NCI-H2227 (cell line): ENCODE results near the gene BRS3.
A peak's percentile ranks its signal among the peaks of the same experiment; 100 is the strongest.
"Not testable (repeated sequence)": the region's sequence is repeated elsewhere in the genome, so short reads cannot be mapped to it uniquely, and the experiment has no call there.

Source experiments
- DNase-seq: peaks from one replicate; lab custom pipeline; 2025; ENCODE audit not compliant: unreplicated experiment; lab: John Stamatoyannopoulos, UW

The BRS3 gene

DNA sequence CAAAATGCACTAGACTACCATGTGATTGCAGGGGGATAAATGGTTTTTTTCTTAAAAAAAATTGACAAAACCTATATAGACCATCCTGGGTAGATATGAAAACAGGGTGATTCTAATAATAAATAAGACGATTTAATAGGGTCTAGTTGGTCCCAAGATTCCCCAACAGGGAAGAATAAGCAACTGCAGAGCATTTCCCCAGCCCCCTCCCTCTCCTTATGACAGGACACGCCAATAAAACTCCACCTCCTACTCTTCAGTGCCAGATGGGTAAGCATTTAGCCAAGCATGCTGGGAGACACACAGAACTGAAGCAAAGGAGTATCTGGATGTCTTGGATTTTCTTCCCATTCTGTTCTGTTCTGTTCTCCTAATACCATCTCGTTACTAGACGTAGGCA, at the start of gene BRS3:
TSS of gene BRS3 (plus strand) at position 301 of the 400 bp plus-strand sequence. CDS start 168 bp downstream, outside the sequence.
- no peak for DNase-seq

- no peak for DNase-seq
Measured at GRCh38 chrX:136438192-136438591, 49.6 kb upstream of the BRS3 start.

GRCh38 chrX:136445674-136446073, 42.1 kb upstream of the BRS3 start:
- DNase-seq, result not testable (repeated sequence)

- DNase-seq, result no peak
Measured at GRCh38 chrX:136446208-136446607, 41.5 kb upstream of the BRS3 start.

- DNase-seq, result no peak
Measured at GRCh38 chrX:136447308-136447707, 40.4 kb upstream of the BRS3 start.

DNA sequence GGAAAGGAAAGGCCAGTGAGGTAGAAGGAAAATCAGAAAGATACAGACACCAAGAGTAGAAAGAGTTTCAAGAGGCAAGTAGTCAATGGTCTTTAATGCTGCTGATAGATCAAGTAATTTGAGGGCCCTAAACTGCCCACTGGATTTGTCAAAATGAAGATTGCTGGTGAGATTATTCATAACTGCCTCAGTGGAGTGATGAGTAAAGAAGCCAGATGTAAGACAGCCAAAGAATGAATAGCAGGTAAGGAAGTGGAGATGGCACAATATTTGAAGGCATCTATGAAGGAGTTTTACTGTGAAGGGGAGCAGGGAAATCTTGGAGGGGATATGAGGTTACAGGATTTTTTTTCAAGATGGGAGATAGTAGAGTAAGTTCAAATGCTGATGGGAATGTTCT, 39.8 kb upstream of the BRS3 start:
- DNase-seq, result no peak

- DNase-seq, result no peak
Measured at GRCh38 chrX:136450050-136450830, 37.5 kb upstream of the BRS3 start.

- peak; percentile 16 for DNase-seq
Measured at GRCh38 chrX:136452614-136453013, 35.1 kb upstream of the BRS3 start.

DNA sequence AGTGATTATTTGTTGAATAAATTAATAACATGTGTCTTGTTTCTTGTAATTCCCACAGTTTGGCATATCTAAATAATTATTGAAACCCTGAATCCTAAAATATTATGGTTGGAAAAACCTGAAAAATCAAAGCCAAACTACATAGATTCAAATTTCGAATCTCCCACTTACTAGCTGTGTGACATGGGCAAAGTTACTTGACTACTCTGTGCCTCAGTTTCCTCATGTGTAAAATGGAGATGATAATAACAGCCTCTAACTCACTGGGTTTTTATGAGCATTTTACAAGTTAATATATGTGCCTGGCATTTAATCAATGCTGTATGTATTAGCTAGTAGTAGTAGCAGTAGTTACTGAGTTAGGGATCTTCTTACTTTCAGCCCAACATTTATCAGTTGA, 34.6 kb upstream of the BRS3 start:
- no peak for DNase-seq

GRCh38 chrX:136453771-136454170, 34.0 kb upstream of the BRS3 start:
- DNase-seq, result no peak

DNA sequence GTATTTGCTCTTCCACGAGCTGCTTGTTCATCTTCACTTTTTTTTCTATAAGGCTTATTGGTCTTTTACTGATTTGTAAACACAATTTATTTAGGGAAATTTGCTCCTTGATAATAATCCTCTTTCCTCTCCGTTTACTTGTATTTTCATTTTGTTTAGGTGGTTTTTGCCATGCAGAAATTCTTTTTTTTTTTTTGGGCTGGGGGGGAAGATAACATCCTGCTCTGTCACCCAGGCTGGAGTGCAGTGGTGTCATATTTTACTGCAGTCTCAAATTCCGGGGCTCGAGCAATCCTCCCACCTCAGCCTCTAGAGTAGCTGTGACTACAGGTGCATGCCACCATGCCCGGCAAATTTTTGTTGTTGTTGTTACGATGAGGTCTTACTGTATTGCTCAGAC, 31.6 kb upstream of the BRS3 start:
- no peak for DNase-seq

DNA sequence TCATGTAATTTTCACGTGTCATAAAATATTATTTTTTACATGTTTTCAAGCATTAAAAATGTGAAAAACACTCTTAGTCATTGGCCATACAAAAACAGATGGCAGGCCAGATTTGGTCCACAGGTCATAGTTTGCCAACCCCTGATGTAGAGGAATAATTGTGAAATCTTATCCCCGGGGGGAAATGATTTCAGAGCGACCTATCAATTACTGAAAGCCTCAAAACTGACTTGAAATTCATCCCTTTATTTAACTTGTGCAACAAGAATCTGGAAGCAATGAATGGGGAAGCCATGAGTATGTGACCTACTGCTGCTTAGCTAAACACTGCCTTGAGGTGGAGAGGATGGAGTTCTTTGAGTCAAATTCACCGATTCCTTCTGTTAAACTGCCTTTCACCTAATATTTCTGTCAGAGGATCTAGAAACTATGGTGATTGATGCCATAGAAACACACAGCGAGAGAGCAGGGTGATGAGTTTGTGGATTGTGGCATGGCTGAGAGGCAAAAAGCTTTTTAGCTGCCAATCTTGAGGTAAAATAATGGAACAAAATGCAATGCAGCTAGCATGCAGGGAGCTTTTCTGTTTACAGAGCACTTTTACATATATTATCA, 30.3 kb upstream of the BRS3 start:
- peak; percentile 66 for DNase-seq

GRCh38 chrX:136464589-136464988, 23.2 kb upstream of the BRS3 start:
- DNase-seq, result no peak

DNA sequence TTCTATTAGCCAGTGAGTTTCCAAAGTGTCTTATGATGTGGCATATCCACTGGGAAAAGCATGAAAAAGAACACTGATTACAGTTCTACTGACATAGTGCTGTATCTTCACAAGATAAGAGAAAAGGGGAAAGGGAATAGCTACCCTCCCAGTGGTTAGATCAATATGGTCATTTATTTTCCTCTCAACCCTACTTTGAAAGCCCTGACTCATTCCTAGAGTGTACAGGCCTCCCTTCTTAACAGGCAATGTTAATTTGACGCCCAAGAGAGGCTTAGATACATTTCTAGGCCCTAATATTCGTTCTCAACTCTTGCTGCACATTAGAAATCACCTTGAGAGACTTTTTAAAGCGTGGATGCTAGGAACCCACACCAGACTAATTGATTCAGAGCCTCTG, 20.4 kb upstream of the BRS3 start:
- DNase-seq, result no peak

DNA sequence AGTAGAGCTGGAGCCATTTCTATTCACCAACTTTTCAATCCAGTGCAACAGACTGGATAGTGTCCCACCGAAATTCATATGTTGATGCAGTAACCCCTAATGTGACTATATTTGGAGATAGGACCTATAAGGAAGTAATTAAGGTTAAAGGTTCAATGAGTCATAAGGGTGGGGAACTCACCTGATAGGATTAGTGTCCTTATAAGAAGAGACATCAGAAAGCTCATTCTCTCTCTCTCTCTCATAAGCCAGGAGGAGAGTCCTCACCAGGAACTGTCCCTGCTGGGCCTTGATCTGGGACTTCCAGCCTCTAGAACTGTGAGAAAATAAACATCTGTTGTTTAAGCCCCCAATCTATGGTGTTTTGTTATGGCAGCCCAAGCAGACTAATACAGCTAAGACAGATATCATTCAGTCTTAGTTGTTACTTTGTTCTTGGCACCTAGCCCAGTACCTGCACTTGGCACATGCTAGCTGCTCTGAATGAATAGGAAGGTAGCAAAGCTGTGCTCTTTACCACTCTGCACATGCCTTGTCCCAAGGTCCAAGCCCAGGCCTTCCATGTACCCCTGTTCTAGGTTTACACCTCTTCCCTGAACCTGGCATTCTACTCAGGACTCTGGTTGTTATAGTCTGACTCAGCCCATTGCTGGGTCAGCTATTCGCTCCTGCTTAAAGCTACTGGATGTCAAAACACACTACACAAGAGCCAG, 19.2 kb upstream of the BRS3 start:
- DNase-seq, result no peak

GRCh38 chrX:136473663-136474062, 14.1 kb upstream of the BRS3 start:
- no peak for DNase-seq

DNA sequence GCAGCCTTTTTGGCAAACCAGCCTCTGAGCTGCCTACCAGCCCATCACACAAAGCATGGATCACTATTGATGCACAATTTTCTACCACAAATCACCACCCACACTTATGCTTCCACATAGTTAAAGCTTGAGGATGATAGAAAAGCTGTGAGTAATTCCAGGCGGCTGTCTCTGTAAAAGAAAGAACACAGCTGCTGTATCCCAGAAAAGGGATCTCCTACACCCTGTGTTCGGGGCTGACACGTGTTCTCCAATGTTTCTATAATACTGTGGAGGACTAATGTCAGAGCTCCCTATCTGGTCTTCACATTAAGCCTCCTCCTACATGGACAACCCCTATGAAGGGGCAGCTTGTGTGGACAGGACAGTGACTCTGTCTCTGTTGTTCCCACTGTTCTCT, 12.5 kb upstream of the BRS3 start:
- no peak for DNase-seq

GRCh38 chrX:136476501-136476900, 11.2 kb upstream of the BRS3 start:
- DNase-seq, result no peak

- DNase-seq, result no peak
Measured at GRCh38 chrX:136477026-136477425, 10.7 kb upstream of the BRS3 start.

DNA sequence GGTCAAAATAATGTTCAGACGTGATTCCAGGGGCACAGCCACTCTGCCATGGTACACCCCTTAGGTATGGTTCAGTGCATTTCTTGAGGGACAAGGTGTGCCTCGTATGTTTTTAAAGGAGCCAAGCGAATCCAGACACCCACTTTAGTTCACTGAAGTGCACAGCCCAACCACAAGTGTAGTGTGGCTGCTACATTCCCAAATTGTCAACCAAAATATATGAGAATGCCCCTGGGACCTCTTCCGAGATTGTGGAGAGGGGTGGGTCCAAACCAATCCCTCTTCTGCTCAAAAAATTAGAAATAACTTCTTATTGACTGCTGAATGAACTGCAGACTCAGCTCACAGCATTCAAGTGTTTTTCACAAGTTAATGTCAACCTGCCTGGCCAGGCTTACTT, 7.4 kb upstream of the BRS3 start:
- no peak for DNase-seq

GRCh38 chrX:136488706-136489105, 959 bp downstream of the BRS3 start:
- no peak for DNase-seq

- DNase-seq, result no peak
Measured at GRCh38 chrX:136491832-136492231, 4.1 kb downstream of the BRS3 start.
